GM06990 (cell line): ENCODE measurements around the gene NUDT16L1.

Experiments
- DNase-seq: peaks from one replicate; pipeline ENCODE4 v3.0.0-alpha.2; 2011; ENCODE audit not compliant: insufficient read length; ENCODE audit errors: extremely low read depth
- H3K27me3 ChIP-seq: replicated peaks from 2 replicates; pipeline ENCODE4 v1.6.0; 2011; ENCODE audit warnings: low read length; ENCODE audit not compliant: control insufficient read depth, insufficient read depth
- H3K36me3 ChIP-seq: 2 replicates; pipeline ENCODE4 v1.5.1; 2011; ENCODE audit warnings: low read length; ENCODE audit not compliant: control insufficient read depth, insufficient read depth
- H3K4me3 ChIP-seq: replicated peaks from 2 replicates; pipeline ENCODE4 v1.5.1; 2011; ENCODE audit warnings: low read depth, mild to moderate bottlenecking, control low read depth, low read length
- CTCF ChIP-seq: IDR thresholded peaks from 2 replicates; pipeline ENCODE4 v1.5.1; 2011; ENCODE audit warnings: low read length, control low read depth, mild to moderate bottlenecking, inconsistent platforms; ENCODE audit not compliant: insufficient read depth, poor library complexity, severe bottlenecking

The NUDT16L1 gene

GRCh38 chr16:4718466-4718865, 25.1 kb downstream of the NUDT16L1 start:
- no peaks in the 10 kb centered on the region for H3K27me3 ChIP-seq
- no peak for DNase-seq
- no peak for TF ChIP-seq CTCF
- peaks cover 5% of the 10 kb centered on the region for H3K36me3 ChIP-seq
- no peak overlapping the region for H3K4me3 ChIP-seq

- TF ChIP-seq CTCF: no peak
- peaks cover 6% of the 10 kb centered on the region for H3K36me3 ChIP-seq
- DNase-seq: no peak
These were observed 29.9 kb downstream of the NUDT16L1 start for GRCh38 chr16:4723071-4723767.

GRCh38 chr16:4724661-4725270, 31.4 kb downstream of the NUDT16L1 start:
- no peak for TF ChIP-seq CTCF
- H3K36me3 ChIP-seq: peaks cover 7% of the 10 kb centered on the region
- no peaks in the 10 kb centered on the region for H3K27me3 ChIP-seq
- no peak overlapping the region for H3K4me3 ChIP-seq
- DNase-seq: no peak

More at GRCh38 chr16:4723071-4723767, 29.9 kb downstream of the NUDT16L1 start:
- Histone ChIP-seq H3K4me3 (no peak overlapping the region), H3K27me3 (no peaks in the 10 kb centered on the region)

GRCh38 chr16:4726616-4727015, 33.3 kb downstream of the NUDT16L1 start:
- peaks cover 8% of the 10 kb centered on the region for H3K36me3 ChIP-seq
- no peak for DNase-seq
- no peak overlapping the region for H3K4me3 ChIP-seq
- H3K27me3 ChIP-seq: no peaks in the 10 kb centered on the region
- TF ChIP-seq CTCF: no peak

GRCh38 chr16:4728676-4729075, 35.3 kb downstream of the NUDT16L1 start:
- Histone ChIP-seq H3K36me3 (peaks cover 8% of the 10 kb centered on the region), H3K4me3 (no peak overlapping the region), H3K27me3 (no peaks in the 10 kb centered on the region)
- TF ChIP-seq CTCF: no peak
- DNase-seq: no peak
